HL-60 (cell line): ENCODE data around the gene REPS1.

Source experiments
- CTCF ChIP-seq: IDR thresholded peaks from one replicate; pipeline ENCODE4 v1.5.1; 2011; ENCODE audit warnings: low read length, control low read depth, inconsistent platforms; ENCODE audit not compliant: insufficient read depth
- GABPA ChIP-seq: IDR thresholded peaks from 2 replicates; pipeline ENCODE4 v1.6.1; 2012; ENCODE audit warnings: low read depth
- POLR2AphosphoS5 ChIP-seq: IDR thresholded peaks from 2 replicates; pipeline ENCODE4 v1.6.1; 2012; ENCODE audit warnings: low read depth
- TF ChIP-seq, protein P1 (sequence below): IDR thresholded peaks from 2 replicates; pipeline ENCODE4 v1.6.1; 2012; ENCODE audit warnings: low read depth; ENCODE audit not compliant: insufficient replicate concordance

- TF ChIP-seq CTCF (no peak), POLR2AphosphoS5 (no peak), GABPA (no peak)
- TF ChIP-seq, protein P1, sequence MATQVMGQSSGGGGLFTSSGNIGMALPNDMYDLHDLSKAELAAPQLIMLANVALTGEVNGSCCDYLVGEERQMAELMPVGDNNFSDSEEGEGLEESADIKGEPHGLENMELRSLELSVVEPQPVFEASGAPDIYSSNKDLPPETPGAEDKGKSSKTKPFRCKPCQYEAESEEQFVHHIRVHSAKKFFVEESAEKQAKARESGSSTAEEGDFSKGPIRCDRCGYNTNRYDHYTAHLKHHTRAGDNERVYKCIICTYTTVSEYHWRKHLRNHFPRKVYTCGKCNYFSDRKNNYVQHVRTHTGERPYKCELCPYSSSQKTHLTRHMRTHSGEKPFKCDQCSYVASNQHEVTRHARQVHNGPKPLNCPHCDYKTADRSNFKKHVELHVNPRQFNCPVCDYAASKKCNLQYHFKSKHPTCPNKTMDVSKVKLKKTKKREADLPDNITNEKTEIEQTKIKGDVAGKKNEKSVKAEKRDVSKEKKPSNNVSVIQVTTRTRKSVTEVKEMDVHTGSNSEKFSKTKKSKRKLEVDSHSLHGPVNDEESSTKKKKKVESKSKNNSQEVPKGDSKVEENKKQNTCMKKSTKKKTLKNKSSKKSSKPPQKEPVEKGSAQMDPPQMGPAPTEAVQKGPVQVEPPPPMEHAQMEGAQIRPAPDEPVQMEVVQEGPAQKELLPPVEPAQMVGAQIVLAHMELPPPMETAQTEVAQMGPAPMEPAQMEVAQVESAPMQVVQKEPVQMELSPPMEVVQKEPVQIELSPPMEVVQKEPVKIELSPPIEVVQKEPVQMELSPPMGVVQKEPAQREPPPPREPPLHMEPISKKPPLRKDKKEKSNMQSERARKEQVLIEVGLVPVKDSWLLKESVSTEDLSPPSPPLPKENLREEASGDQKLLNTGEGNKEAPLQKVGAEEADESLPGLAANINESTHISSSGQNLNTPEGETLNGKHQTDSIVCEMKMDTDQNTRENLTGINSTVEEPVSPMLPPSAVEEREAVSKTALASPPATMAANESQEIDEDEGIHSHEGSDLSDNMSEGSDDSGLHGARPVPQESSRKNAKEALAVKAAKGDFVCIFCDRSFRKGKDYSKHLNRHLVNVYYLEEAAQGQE = no peak
These were observed 122.5 kb downstream of the REPS1 start for GRCh38 chr6:138865480-138866109.
